ENCODE data around the gene PURA.
"Not testable (repeated sequence)": the region's sequence is repeated elsewhere in the genome, so short reads cannot be mapped to it uniquely, and the experiment has no call there.

DNA sequence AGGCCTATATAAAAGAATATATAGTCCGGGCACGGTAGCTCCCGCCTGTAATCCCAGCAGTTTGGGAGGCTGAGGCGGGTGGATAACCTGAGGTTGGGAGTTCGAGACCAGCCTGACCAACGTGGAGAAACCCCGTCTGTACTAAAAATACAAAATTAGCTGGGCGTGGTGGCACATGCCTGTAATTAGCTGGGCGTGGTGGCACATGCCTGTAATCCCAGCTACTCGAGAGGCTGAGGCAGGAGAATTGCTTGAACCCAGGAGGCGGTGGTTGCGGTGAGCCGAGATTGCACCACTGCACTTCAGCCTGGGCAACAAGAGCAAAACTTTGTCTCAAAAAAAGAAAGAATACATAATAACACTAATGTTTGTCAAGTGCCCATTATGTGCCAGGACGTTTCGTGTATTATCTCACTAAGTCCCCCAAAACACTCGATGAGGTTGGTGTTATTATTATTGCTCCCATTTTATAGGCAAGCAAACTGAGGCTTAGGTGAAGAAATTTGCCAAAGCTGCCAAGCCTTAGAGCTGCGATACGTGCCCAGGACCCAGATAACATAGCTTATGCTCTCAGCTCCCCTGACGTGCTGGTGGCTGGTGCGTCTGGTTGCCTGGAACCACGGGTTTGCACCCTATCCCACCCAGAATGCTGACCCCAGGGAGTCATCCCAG lies 40.9 kb downstream of the PURA start:
- TF ChIP-seq POLR2A, POLR2AphosphoS5 (IDR thresholded peaks at IDR 0.05): not testable (repeated sequence)
- TF ChIP-seq, protein P1, sequence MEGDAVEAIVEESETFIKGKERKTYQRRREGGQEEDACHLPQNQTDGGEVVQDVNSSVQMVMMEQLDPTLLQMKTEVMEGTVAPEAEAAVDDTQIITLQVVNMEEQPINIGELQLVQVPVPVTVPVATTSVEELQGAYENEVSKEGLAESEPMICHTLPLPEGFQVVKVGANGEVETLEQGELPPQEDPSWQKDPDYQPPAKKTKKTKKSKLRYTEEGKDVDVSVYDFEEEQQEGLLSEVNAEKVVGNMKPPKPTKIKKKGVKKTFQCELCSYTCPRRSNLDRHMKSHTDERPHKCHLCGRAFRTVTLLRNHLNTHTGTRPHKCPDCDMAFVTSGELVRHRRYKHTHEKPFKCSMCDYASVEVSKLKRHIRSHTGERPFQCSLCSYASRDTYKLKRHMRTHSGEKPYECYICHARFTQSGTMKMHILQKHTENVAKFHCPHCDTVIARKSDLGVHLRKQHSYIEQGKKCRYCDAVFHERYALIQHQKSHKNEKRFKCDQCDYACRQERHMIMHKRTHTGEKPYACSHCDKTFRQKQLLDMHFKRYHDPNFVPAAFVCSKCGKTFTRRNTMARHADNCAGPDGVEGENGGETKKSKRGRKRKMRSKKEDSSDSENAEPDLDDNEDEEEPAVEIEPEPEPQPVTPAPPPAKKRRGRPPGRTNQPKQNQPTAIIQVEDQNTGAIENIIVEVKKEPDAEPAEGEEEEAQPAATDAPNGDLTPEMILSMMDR (IDR thresholded peaks at IDR 0.05): not testable (repeated sequence)

All from stomach (tissue), 4 donors.